Measurements from ENCODE around the gene GABRA4.
A peak's percentile ranks its signal among the peaks of the same experiment; 100 is the strongest.

Gene GABRA4

GRCh38 chr4:46927201-46927600 is 66.2 kb downstream of the GABRA4 start:
- peak; percentile 54 for DNase-seq (ENCODE audit: low read depth)

- DNase-seq (ENCODE audit: low read depth): no peak
These were observed 68.4 kb downstream of the GABRA4 start for GRCh38 chr4:46924789-46925529.

GRCh38 chr4:46922205-46922604 is 71.2 kb downstream of the GABRA4 start:
- no peak for DNase-seq (ENCODE audit: low read depth)

GRCh38 chr4:46909078-46909477 is 84.3 kb downstream of the GABRA4 start, which contains the start of gene COX7B2:
TSS of gene COX7B2 (minus strand) at chr4:46909245. CDS start at chr4:46735192, 174,053 bp downstream.
- DNase-seq (ENCODE audit: low read depth): no peak

- no peak for DNase-seq (ENCODE audit: low read depth)
These were observed 85.2 kb downstream of the GABRA4 start for GRCh38 chr4:46908148-46908547.

GRCh38 chr4:46900082-46900481 is 93.3 kb downstream of the GABRA4 start:
- DNase-seq (ENCODE audit: low read depth): no peak

- no peak for DNase-seq (ENCODE audit: low read depth)
These were observed 98.6 kb downstream of the GABRA4 start for GRCh38 chr4:46894826-46895225.

GRCh38 chr4:46890056-46890455 is 103.3 kb downstream of the GABRA4 start:
- no peak for DNase-seq (ENCODE audit: low read depth)

- DNase-seq (ENCODE audit: low read depth): no peak
These were observed 104.0 kb downstream of the GABRA4 start for GRCh38 chr4:46889410-46889809.

- peak; percentile 28 for DNase-seq (ENCODE audit: low read depth)
These were observed 106.7 kb downstream of the GABRA4 start for GRCh38 chr4:46886711-46887110.

GRCh38 chr4:46878641-46879040 is 114.7 kb downstream of the GABRA4 start:
- peak; percentile 24 for DNase-seq (ENCODE audit: low read depth)

- no peak for DNase-seq (ENCODE audit: low read depth)
These were observed 118.6 kb downstream of the GABRA4 start for GRCh38 chr4:46874811-46875210.

GRCh38 chr4:46870411-46870810 is 123.0 kb downstream of the GABRA4 start:
- DNase-seq (ENCODE audit: low read depth): no peak
